Vagina (tissue), 2 donors: Measurements from ENCODE around the gene SLC12A4. TPM values are rescaled to one million over a fixed set of nuclear protein-coding genes. Genes with fewer than 3 reads are reported as not detected.

Experiments
- DNase-seq, 2 donors: peaks; one replicate each; pipeline ENCODE4 v3.0.0-alpha.2; 2017; ENCODE audit errors: extremely low spot score in 2 of 2
- H3K27ac ChIP-seq: fragments of 200-600 bp; sonication (generic); one replicate; pipeline ENCODE4 v1.5.1; 2019
- H3K27me3 ChIP-seq: fragments of 200-600 bp; sonication (generic); one replicate; pipeline ENCODE4 v1.5.1; 2019
- H3K36me3 ChIP-seq, 2 donors: fragments of 200-600 bp; sonication (generic); one replicate each; pipeline ENCODE4 v1.5.1; 2017 to 2019
- H3K4me1 ChIP-seq: fragments of 200-600 bp; sonication (generic); one replicate; pipeline ENCODE4 v1.5.1; 2019
- H3K4me3 ChIP-seq, 2 donors: fragments of 200-600 bp; sonication (generic); 1 replicate in 1 of 2; 2 replicates in 1 of 2; pipeline ENCODE4 v1.5.1; 2016 to 2019
- H3K9me3 ChIP-seq: fragments of 200-600 bp; sonication (generic); one replicate; pipeline ENCODE4 v1.5.1; 2019
- POLR2A ChIP-seq, 2 donors: fragments of 450-650 bp; IDR thresholded peaks; one replicate each; pipeline ENCODE4 v1.6.1; 2017; ENCODE audit warnings: antibody characterized with exemption in 2 of 2, mild to moderate bottlenecking in 2 of 2, moderate library complexity in 2 of 2
- POLR2AphosphoS5 ChIP-seq, 2 donors: sonication (generic); formaldehyde crosslinking; IDR thresholded peaks; one replicate each; pipeline ENCODE4 v1.9.0; 2017; ENCODE audit warnings: antibody characterized with exemption in 2 of 2, mild to moderate bottlenecking in 2 of 2, low read depth in 1 of 2; ENCODE audit not compliant: insufficient read depth in 1 of 2
- intact Hi-C: fragments of 100-400 bp; cut with DNase I; formaldehyde crosslinking; loops from one replicate; pipeline ENCODE4 v1.15.1; 2023
- total RNA-seq: library from RNA; depleted of rRNA; stranded (reverse); fragments of >200 nt; gene quantifications from one replicate; pipeline ENCODE4 v1.2.3, GENCODE V29; 2016
- TF ChIP-seq, protein P1 (sequence below), 3 experiments: fragments of 450-650 bp in 2 of 3; fragments of 200-600 bp in 1 of 3; sonication (generic) in 1 of 3; IDR thresholded peaks; one replicate each; pipeline ENCODE4 v1.5.1; 2017 to 2019; ENCODE audit warnings: antibody characterized with exemption in 3 of 3, mild to moderate bottlenecking in 2 of 3, moderate library complexity in 2 of 3

Gene SLC12A4
- total RNA-seq, 1 donor from 2014 or later, result 43.2 TPM

DNA sequence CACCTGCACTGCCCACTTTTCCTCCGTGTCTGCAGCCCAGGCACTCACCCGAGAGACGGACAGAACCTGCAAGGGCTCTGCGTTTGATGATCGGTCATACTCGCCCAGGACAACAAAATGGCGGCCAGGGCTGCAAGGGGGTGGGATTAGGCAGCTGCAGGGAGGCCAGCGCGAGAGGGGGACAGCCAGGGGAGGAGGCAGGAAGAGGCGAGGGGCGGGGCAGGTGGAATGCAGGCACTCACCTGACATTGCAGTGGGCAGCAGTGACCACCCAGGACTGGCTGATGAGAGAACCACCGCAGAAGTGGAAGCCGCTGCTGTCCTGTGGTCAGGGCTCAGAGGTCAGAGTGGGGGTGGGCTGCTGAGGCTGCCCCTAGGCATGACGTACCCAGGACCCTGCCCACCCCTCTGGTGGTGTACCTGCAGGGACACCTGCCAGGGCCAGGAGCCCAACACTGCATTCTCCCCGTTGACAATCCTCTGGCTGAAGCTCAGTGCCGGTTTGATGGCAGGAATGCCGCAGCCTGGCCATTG, 37.7 kb downstream of the SLC12A4 start:
- Histone ChIP-seq H3K4me1 (peaks cover 30% of the 10 kb centered on the region), H3K27me3 (no peaks in the 10 kb centered on the region), H3K36me3 (peaks cover 0 to 20% of the 10 kb centered on the region in 2 donors), H3K27ac (no peak overlapping the region), H3K4me3 (no peak overlapping the region), H3K9me3 (no peaks in the 10 kb centered on the region)
- intact Hi-C loops, result loop anchor here (5.0 kb wide), 1 partner anchor 113 kb away; no protein-coding TSS in a partner anchor
- TF ChIP-seq, protein P1, sequence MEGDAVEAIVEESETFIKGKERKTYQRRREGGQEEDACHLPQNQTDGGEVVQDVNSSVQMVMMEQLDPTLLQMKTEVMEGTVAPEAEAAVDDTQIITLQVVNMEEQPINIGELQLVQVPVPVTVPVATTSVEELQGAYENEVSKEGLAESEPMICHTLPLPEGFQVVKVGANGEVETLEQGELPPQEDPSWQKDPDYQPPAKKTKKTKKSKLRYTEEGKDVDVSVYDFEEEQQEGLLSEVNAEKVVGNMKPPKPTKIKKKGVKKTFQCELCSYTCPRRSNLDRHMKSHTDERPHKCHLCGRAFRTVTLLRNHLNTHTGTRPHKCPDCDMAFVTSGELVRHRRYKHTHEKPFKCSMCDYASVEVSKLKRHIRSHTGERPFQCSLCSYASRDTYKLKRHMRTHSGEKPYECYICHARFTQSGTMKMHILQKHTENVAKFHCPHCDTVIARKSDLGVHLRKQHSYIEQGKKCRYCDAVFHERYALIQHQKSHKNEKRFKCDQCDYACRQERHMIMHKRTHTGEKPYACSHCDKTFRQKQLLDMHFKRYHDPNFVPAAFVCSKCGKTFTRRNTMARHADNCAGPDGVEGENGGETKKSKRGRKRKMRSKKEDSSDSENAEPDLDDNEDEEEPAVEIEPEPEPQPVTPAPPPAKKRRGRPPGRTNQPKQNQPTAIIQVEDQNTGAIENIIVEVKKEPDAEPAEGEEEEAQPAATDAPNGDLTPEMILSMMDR (IDR thresholded peaks at IDR 0.05), result no peak
- TF ChIP-seq POLR2A (IDR thresholded peaks at IDR 0.05), result no peak
- no peak for TF ChIP-seq POLR2AphosphoS5 (IDR thresholded peaks at IDR 0.05; ENCODE audit: insufficient read depth in 1 of 2, low read depth in 1 of 2)
- DNase-seq, result no peak

GRCh38 chr16:67930191-67930590, 38.2 kb downstream of the SLC12A4 start:
- Histone ChIP-seq H3K27me3 (no peaks in the 10 kb centered on the region), H3K9me3 (no peaks in the 10 kb centered on the region), H3K4me3 (no peak overlapping the region), H3K4me1 (peaks cover 30% of the 10 kb centered on the region), H3K27ac (no peak overlapping the region), H3K36me3 (peaks cover 0 to 20% of the 10 kb centered on the region in 2 donors)
- TF ChIP-seq, protein P1 (IDR thresholded peaks at IDR 0.05), result no peak
- TF ChIP-seq POLR2A (IDR thresholded peaks at IDR 0.05) (no peak), POLR2AphosphoS5 (IDR thresholded peaks at IDR 0.05; ENCODE audit: insufficient read depth in 1 of 2, low read depth in 1 of 2) (no peak)
- DNase-seq, result no peak
- intact Hi-C loops, result loop anchor here (5.0 kb wide), 1 partner anchor 113 kb away; no protein-coding TSS in a partner anchor

- DNase-seq, result no peak
- intact Hi-C loops, result loop anchor here (5.0 kb wide), 1 partner anchor 46 kb away; the partner anchor contains the start of gene NRN1L
- Histone ChIP-seq H3K4me1 (peaks cover 22% of the 10 kb centered on the region), H3K27ac (no peak overlapping the region), H3K9me3 (no peaks in the 10 kb centered on the region), H3K36me3 (peaks cover 0 to 25% of the 10 kb centered on the region in 2 donors), H3K27me3 (no peaks in the 10 kb centered on the region), H3K4me3 (no peak overlapping the region)
- TF ChIP-seq, protein P1 (IDR thresholded peaks at IDR 0.05), result peak; percentile 50 to 72 (median 69)
- TF ChIP-seq POLR2A (IDR thresholded peaks at IDR 0.05), result no peak
- peak in 1 of 2 donors; percentile 16 for TF ChIP-seq POLR2AphosphoS5 (IDR thresholded peaks at IDR 0.05; ENCODE audit: insufficient read depth in 1 of 2, low read depth in 1 of 2)
Observed at GRCh38 chr16:67928561-67929364, 39.7 kb downstream of the SLC12A4 start.

DNA sequence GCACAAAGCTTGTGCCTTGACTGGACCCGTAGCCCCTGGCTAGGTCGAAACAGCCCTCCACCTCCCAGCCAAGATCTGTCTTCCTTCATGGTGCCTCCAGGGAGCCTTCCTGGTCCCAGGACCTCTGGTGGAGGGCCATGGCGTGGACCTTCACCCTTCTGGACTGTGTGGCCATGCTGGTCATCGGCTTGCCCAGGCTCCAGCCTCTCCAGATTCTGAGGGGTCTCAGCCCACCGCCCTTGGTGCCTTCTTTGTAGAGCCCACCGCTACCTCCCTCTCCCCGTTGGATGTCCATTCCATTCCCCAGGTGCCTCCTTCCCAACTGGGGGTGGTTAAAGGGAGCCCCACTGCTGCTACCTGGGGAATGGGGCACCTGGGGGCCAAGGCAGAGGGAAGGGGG, 40.3 kb downstream of the SLC12A4 start:
- peaks cover 28% of the 10 kb centered on the region for H3K4me1 ChIP-seq
- H3K36me3 ChIP-seq, result peaks cover 0 to 30% of the 10 kb centered on the region in 2 donors
- no peak overlapping the region for H3K4me3 ChIP-seq
- no peak for DNase-seq
- intact Hi-C loops, result loop anchor here (5.0 kb wide), 1 partner anchor 46 kb away; the partner anchor contains the start of gene NRN1L
- no peak overlapping the region for H3K27ac ChIP-seq
- H3K9me3 ChIP-seq, result no peaks in the 10 kb centered on the region
- TF ChIP-seq POLR2A (IDR thresholded peaks at IDR 0.05) (no peak), POLR2AphosphoS5 (IDR thresholded peaks at IDR 0.05; ENCODE audit: insufficient read depth in 1 of 2, low read depth in 1 of 2) (no peak)
- TF ChIP-seq, protein P1 (IDR thresholded peaks at IDR 0.05), result no peak
- H3K27me3 ChIP-seq, result no peaks in the 10 kb centered on the region
